ENCODE data around the gene SH3TC2. TPM values are rescaled to one million over a fixed set of nuclear protein-coding genes. Genes with fewer than 3 reads are reported as not detected.

SH3TC2 gene
- total RNA-seq, 1 experiment from 2014 or later: 1.5 TPM

Small RNA genes within 50 kb of the gene (small RNA-seq; reads per million reads assigned to genes)
- 1.4 to 19.0 reads per million in 2 experiments for gene MIR584
- 0 reads per million in 2 experiments for gene RNU6-732P

Other genes starting within 250 kb of the SH3TC2 start
- 0.07 and 0.12 TPM in 2 replicates for gene ADRB2, start 236.5 kb downstream of the SH3TC2 start, total RNA-seq (2014; rRNA removed; shearing (Covaris generic))
- gene ABLIM3, start 78.4 kb upstream of the SH3TC2 start, total RNA-seq (2014; rRNA removed; shearing (Covaris generic)): 6.5 and 7.0 TPM in 2 replicates
- gene AFAP1L1, start 208.8 kb upstream of the SH3TC2 start, total RNA-seq (2014; rRNA removed; shearing (Covaris generic)): 1.4 and 2.3 TPM in 2 replicates